GM19397 (cell line): ENCODE results near the gene CENPE.

Experiments used
- ATAC-seq: cut with Tn5 transposase; IDR thresholded peaks from one replicate; pipeline ENCODE4 v1.9.1; 2021; ENCODE audit warnings: mild to moderate bottlenecking, moderate library complexity; ENCODE audit not compliant: unreplicated experiment

Gene CENPE

GRCh38 chr4:103136671-103137445 is 61.3 kb downstream of the CENPE start:
- ATAC-seq: no peak

- ATAC-seq: no peak
Measured at GRCh38 chr4:103129174-103129573, 69.0 kb downstream of the CENPE start.

- ATAC-seq: no peak
Measured at GRCh38 chr4:103126126-103126525, 72.0 kb downstream of the CENPE start.

DNA sequence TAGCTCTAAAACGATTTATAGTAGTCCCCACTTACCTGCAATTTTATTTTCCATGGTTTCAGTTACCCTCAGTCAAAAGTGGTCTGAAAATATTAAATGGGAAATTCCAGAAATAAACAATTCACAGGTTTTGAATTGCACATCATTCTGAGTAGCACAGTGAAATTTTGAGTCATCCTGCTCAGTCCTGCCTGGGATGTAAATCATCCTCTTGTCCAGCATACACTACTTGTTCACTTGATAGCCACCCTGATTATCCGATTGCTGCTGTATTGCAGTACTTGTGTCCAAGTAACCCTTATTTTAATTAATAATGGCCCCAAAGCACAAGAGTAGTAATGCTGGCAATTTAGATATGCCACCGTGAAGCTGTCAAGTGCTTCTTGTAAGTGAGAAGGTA is 75.0 kb downstream of the CENPE start:
- ATAC-seq: no peak

- no peak for ATAC-seq
Measured at GRCh38 chr4:103118166-103118565, 80.0 kb downstream of the CENPE start.

- ATAC-seq: no peak
Measured at GRCh38 chr4:103111598-103111997, 86.5 kb downstream of the CENPE start.

DNA sequence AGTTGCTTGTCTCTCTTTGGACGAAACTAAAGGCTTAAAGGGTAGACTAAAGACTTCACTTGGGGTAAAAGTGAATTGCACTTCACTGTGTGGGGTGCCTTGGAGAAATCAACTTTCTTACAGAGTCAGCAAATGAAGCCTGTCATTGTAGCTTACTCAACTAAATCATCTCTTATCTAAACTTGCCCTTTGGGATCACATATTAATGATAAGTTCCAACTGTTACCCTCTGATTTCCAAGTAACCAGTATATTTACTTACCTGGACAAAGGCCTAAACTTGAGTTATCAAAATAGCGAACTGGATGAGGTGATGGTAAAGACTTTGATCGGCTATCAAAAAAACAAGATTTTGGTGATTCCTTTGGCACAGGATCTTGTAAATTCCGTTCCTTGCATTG is 89.6 kb downstream of the CENPE start:
- ATAC-seq: no peak

DNA sequence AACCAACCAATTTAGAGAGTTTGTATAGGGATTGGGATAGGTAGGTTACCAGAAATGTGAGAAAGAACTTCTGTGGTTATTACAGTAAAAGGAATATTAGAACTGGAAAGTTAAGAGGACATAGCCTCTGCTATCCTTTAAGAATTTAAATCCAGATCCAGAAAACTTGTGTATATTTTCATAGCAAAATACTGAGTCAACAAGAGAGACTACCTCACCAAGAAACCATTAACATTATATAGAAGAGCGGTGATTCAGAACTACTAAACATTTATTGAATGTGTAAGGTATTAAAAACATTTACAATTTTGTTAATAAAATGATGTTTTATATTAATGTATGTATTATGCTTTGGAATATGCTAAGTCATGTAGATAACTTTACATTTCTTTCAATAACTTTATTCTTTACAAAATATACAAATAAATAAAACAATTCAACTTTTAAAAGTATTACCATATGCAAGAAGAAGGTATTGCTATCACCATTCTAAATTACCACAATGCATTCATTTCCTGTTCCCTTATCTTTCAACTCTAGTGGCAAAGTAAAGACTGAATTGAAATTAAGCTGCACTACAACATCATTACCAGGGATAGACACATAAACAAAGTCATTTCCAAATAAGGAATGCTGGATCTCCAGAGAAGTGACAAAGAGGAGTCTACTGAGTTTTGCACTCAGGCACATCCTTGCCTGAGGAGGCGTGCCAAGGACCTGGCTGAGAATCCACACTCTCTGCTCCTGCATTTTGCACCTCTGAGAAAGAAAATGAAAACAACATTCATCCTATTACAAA is 92.4 kb downstream of the CENPE start:
- ATAC-seq: no peak

DNA sequence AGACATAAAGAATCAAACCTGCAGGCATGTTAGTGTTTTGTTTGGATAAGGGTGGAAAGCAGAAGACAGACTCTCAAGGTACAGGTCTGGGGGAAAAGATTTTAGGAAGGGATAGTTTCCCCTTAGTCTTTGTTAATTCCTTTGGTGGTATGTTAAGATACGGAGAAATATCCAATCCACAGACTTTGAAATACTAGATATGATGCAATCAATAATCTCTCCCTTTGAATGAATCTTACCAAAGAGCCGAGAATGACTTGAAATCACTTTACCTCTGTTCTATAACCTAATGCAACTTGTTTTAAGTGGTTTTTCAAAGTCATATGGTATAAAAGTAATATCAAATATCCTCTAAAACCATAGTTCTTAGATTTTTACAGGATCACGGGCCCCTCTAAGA is 93.3 kb downstream of the CENPE start:
- no peak for ATAC-seq

DNA sequence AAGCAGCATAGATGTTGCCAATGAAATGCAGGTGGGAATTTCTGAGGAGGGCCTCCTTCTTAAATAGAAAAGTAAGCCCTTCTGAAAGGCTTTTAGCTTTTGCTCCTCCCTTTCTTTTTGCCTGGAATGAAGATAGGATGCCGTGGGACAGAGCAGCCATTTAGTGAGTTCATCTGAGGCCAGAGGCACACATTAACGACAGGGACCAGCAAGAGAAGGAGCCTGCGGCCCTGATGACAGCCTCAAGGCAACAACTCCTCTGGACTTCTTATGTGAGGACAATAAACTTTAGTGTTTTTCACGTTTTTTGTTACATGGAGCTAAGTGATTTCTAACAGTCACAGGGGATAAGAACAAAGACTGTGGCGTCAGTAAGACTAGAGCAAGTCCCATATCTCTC is 97.5 kb downstream of the CENPE start:
- no peak for ATAC-seq

DNA sequence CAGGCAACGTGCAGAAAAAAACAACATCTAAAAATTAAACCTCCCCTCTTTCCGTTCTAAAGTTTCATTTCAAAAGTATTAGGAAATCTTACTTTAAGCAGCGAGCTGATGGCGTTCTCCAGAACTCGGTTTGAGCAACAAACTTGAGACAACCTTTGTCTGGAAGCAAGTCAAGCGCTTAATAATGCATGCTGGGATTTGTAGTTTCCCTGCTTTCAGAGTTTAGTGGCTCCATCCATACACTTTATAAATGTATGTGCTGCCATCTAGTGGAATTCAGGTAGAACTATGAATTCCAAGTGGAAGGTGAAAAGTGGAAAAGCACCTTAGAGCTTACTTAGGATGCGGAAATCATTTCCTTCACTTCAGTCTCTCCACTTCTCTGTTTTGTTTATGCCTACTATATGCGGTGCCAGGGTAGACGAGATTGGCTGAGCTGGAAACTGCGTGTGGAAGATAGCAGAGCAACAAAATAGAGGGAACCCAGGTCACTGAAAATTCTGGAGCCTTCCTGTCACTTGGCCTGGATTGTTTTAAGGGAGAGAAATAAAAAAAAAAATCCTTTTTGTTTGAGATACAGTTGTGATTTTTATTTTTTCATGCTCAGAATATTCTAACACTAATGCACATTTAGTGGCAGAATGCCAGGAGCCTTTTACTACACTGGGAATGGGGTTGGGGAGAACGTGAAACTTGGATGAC is 98.3 kb downstream of the CENPE start, which contains the start of gene BDH2:
BDH2 (minus strand) TSS at position 144 of the 702 bp plus-strand sequence. CDS start 3,580 bp downstream, outside the sequence.
- ATAC-seq: peak; percentile 94

DNA sequence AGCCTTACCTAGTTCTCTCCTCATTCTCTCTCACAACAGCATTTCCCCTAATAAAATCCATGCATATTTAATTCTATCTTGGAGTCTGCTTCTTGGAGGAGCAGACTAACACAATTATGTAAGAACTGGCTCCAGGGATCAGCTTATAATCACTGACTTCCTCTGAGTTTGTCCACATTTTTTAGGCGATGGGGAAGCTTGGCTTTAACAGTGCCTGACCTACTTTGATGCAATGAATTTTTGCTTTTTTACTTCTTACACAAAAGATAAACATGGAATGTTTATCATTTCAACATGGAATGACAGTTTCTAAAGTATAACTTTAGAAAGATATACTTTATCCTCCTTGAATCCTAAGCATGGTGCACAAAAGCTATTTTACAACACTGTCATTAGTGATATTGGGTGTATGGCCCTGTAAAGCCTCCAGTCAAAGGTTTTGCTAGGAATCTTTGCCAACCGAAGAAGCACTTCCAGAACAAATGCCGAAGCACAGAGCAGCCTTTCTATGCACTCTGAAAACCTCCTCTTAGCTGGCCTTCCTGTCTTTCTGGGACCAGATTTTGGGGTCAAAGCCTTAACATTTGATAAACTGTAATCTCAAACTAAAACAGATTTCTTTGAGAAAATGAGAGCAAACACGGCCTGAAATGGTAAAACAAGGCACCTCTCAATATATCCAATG is 99.2 kb downstream of the CENPE start:
- ATAC-seq: no peak

GRCh38 chr4:103098341-103098740 is 99.8 kb downstream of the CENPE start:
- no peak for ATAC-seq

GRCh38 chr4:103097112-103097511 is 101.0 kb downstream of the CENPE start:
- no peak for ATAC-seq

- no peak for ATAC-seq
Measured at GRCh38 chr4:103095080-103095479, 103.1 kb downstream of the CENPE start.

DNA sequence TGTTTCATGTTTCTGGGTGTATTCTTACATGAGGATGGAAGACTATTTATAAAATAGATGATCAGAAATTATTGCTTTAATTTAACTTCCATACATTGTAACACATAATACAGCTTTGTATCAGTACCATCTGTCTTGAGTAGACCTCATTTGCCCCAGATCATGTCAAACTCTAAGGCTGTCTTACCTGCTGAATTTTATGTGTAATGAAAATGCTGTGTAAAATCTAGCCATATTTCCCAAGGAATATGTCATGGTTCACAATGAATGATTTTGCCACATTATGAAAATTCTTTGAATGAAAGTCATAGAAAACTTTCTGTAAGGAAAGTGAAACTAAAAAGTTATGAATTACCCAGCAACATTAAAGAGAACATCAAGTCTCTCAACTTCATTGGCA is 105.9 kb downstream of the CENPE start:
- no peak for ATAC-seq

DNA sequence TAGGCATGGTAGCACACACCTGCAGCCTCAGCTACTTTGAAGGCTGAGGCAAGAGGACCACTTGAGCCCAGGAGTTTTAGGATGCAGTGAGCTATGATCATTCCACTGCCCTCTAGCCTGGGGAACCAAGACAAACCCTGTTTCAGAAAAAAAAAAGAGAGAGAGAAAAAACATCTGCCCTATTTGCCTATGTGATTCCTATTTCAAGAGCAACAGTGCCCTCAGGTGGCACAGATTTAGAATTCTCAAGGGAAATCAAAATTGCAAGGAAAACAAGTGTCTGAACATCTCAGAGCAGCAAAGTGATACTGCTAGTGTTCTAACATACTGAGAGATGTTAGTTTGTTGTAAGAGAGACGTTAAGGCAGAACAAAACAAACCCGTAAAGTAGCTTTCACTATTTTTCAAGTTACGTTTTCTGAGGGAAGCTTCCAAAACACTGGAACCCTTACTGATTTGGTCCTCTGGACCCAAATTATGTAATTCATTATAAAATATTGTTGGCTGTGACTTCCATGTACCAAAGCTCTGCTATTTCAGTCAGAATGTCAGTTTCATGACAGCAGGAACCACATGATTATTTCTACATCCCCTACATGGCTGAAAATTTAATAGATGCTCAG is 106.4 kb downstream of the CENPE start:
- peak; percentile 81 for ATAC-seq

- ATAC-seq: no peak
Measured at GRCh38 chr4:103089481-103089880, 108.7 kb downstream of the CENPE start.

DNA sequence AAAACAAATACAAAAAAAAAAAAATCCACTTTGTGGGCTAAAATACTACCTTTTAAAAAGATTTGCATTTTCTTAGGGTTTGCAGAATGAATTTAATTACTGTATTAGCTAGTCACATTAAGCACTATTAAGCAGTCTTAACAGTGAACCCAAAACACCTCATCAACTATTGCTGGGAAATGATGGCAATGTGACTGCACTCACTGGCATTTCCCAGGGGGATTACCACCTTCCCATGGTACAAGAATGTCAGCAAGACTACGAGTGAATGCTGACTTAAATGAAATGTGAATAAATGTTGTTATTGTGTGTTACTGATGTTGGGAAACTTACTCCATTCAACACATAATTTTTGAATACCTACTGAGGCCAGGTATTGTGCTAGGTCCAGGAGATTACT is 111.6 kb downstream of the CENPE start:
- ATAC-seq: no peak

- no peak for ATAC-seq
Measured at GRCh38 chr4:103085555-103086196, 112.5 kb downstream of the CENPE start.
